Measurements from ENCODE around the gene CEP95.

CEP95 gene

DNA sequence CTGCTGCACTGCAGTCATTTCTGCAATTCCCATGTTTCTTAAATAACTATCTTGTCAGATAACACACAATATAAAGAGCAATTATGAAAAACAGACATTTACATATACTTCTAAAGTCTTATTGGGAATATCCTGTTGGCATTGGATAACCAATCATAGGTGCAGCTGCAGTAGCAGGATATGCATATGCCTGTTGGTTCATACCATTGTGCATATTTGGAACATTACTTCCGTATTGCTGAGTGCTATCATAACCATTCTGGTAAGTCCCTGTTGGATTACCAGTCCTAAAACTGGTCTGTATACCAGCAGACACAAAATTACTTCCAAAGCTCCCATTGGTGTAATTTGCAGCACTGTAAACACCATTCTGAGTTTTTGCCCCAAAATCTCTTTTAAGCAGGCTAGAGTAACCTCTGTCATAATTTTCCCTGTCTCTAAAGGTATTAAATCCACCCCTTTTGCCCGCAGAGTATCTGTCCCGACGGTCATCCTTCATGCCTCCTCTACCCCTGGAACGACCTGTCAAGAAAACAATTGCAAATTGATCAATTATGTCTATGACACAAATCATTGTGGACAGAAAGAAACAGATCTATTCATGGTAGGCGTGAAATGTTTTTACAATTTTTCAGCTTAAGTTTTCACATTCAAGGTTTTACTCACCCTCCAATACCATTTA is 6.8 kb upstream of the CEP95 start:
- no peak for DNase-seq (ENCODE audit: low read depth)
- no peak overlapping the region for H3K4me3 ChIP-seq (replicated peaks; ENCODE audit: low read depth, low read length)
- TF ChIP-seq, protein P1, sequence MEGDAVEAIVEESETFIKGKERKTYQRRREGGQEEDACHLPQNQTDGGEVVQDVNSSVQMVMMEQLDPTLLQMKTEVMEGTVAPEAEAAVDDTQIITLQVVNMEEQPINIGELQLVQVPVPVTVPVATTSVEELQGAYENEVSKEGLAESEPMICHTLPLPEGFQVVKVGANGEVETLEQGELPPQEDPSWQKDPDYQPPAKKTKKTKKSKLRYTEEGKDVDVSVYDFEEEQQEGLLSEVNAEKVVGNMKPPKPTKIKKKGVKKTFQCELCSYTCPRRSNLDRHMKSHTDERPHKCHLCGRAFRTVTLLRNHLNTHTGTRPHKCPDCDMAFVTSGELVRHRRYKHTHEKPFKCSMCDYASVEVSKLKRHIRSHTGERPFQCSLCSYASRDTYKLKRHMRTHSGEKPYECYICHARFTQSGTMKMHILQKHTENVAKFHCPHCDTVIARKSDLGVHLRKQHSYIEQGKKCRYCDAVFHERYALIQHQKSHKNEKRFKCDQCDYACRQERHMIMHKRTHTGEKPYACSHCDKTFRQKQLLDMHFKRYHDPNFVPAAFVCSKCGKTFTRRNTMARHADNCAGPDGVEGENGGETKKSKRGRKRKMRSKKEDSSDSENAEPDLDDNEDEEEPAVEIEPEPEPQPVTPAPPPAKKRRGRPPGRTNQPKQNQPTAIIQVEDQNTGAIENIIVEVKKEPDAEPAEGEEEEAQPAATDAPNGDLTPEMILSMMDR (IDR thresholded peaks at IDR 0.05; ENCODE audit: low read length, missing control alignments), result no peak

DNA sequence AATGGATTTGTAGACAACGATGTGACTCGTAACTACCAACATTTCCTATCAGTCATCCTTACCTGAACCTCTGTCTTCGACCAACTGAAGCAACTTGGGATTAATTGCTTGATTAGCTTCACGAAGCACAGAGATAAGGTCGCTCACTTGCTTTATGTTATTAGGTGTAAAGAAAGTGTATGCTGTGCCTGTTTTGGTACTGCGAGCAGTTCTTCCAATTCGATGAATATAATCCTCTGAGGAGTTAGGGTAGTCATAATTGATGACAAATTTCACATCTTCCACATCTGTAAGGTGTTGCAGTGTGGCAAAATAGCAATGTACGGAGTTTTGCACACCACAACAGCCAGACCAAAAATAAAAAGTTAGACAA is 6.3 kb upstream of the CEP95 start:
- no peak overlapping the region for H3K4me3 ChIP-seq (replicated peaks; ENCODE audit: low read depth, low read length)
- no peak for DNase-seq (ENCODE audit: low read depth)
- TF ChIP-seq, protein P1 (IDR thresholded peaks at IDR 0.05; ENCODE audit: low read length, missing control alignments), result no peak

DNA sequence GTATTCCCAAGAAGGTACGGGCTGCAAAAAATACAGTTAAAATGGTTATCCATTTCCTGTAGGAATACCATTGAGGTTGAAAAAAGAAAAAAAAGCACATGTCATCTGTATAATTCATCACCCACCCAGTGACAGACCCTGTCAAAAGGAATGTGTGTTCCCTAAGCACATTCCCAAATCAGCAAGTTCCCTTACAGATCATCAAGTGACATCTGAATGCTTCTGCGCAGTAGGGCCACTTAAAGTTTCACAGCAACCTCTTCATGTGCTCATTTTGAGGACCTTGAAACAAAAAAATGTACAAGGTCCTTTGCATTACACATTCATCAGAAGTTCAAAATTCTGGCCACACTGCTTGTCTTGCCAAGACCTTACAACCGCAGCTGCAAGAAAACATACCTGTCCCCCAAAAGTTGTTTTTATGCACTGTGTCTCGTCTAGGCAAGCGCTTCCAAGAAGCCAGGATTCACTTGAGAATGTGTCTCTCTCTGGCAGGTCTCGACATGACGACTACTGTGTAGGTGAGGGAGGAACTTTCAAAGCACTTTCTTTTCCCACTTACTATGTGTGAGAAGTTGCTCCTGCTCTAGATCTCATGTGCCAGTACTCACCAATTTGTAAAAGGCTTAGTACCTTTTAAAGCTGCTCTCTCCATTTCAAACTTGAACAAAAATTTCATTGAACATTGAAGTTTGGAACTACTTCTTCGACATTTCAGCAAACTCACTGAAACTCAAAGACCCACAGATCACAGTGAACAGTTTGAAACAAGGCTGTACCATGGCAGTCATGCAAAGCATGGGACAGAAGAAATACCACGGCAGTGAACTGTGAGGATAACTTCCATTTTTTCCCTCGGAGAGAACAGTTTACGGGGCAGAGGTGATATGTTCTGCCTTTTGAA is 5.7 kb upstream of the CEP95 start:
- H3K4me3 ChIP-seq (replicated peaks; ENCODE audit: low read depth, low read length), result no peak overlapping the region
- DNase-seq (ENCODE audit: low read depth), result no peak
- TF ChIP-seq, protein P1 (IDR thresholded peaks at IDR 0.05; ENCODE audit: low read length, missing control alignments), result no peak

DNA sequence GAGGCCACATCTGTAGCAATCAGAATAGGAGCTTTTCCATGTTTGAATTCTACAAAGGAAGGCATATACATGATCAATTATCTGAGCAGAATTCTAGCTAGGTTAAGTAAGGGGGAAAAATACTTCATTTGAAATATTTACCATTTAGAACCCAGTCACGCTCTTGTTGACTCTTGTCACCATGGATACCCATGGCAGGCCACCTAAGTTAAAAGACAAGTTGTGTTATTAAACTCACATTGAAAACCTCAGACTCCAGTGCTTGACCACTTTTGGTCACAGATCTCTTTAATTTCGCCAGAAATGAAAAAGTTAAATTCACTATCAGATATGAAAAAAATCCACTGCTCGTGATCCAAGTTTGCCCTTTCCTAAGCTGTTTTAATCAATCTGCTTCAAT is 4.8 kb upstream of the CEP95 start:
- TF ChIP-seq, protein P1 (IDR thresholded peaks at IDR 0.05; ENCODE audit: low read length, missing control alignments), result no peak
- no peak overlapping the region for H3K4me3 ChIP-seq (replicated peaks; ENCODE audit: low read depth, low read length)
- no peak for DNase-seq (ENCODE audit: low read depth)

DNA sequence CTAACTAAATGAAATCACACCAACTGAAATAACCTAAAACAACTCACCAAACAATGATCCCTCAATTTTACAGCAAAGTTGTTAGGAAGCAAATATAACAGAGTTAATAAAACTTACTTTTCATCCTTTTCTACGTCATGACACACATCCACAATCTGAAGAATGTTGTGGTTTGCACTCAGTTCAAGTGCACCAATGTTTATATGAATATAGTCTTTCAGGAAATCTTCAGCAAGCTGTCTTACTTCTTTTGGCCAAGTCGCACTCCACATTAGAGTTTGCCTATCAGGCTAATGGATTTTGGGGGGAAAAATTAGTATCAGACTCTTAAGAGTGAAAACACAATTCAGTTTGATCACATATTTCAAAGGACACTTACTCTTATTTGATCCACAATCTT is 4.0 kb upstream of the CEP95 start:
- DNase-seq (ENCODE audit: low read depth), result no peak
- TF ChIP-seq, protein P1 (IDR thresholded peaks at IDR 0.05; ENCODE audit: low read length, missing control alignments), result no peak
- H3K4me3 ChIP-seq (replicated peaks; ENCODE audit: low read depth, low read length), result no peak overlapping the region

DNA sequence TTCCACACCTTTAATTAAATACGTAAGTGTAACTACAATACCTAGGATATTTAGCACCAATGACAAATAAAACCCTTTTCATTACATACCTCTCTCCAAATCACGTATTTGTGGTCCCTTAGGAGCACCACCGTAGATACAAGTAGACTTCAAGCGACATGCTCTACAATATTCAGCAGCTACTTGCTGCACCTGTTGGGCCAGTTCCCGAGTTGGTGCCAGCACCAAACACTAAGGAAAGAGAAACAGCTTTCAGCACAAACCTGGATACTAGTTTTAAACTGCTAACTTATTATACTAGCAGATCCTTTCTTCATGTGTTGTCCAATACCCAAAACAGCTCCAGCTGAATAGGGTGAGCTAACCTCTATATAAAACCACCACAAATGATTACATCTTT is 3.4 kb upstream of the CEP95 start:
- peak overlapping the region; percentile 100 for H3K4me3 ChIP-seq (replicated peaks; ENCODE audit: low read depth, low read length)
- DNase-seq (ENCODE audit: low read depth), result no peak
- TF ChIP-seq, protein P1 (IDR thresholded peaks at IDR 0.05; ENCODE audit: low read length, missing control alignments), result no peak

Data from fibroblast of pulmonary artery (primary cell).